SIG-M5 (cell line): ENCODE measurements around the gene OLIG1.

Experiments
- DNase-seq: peaks from one replicate; lab custom pipeline; 2025; lab: John Stamatoyannopoulos, UW

Gene OLIG1, protein sequence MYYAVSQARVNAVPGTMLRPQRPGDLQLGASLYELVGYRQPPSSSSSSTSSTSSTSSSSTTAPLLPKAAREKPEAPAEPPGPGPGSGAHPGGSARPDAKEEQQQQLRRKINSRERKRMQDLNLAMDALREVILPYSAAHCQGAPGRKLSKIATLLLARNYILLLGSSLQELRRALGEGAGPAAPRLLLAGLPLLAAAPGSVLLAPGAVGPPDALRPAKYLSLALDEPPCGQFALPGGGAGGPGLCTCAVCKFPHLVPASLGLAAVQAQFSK

GRCh38 chr21:33069994-33070743, at the start of gene OLIG1:
Gene OLIG1 (plus strand): TSS chr21:33070141. CDS start chr21:33070247, 106 bp downstream.
- DNase-seq = no peak

- DNase-seq = no peak
Measured at GRCh38 chr21:33020558-33021100, 49.3 kb upstream of the OLIG1 start.

- DNase-seq = no peak
Measured at GRCh38 chr21:33021150-33021549, 48.8 kb upstream of the OLIG1 start.

DNA sequence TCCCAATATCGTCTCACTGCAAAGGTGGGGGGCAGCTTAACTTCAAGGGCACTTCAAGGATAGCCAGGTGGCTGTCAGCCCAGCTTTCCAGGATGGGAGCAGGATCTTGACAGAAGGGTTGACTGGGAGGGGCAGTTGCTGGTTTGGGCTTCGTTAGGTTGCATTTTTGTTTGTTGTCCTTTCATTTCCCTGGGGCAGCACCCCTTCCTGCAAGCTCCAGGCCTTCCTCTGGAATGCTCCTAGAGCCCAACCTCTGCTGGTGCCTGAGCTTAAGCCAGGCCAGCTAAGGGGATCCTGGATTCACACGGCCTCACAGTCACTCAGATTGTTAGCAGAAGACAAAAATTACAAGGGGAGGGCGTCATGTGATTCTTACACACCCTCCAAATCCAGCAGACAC, 48.3 kb upstream of the OLIG1 start:
- DNase-seq = no peak

DNA sequence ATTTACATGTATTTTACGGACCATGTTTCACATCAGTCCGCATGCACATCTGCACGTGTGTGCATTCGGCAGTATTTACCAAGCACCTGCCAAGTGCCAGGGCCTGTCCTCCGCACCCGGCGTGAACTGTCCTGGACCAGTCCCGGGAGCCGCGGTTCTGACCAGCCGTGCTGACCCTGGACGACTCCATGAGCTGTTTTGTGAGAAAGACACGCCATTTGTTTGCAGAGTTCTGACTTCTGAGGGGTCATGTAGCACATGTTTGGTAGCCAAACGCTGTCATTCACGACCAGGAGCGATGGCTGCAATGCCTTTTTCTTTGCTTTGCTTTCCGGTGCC, 47.5 kb upstream of the OLIG1 start:
- no peak for DNase-seq

- no peak for DNase-seq
Measured at GRCh38 chr21:33022828-33023573, 46.9 kb upstream of the OLIG1 start.

DNA sequence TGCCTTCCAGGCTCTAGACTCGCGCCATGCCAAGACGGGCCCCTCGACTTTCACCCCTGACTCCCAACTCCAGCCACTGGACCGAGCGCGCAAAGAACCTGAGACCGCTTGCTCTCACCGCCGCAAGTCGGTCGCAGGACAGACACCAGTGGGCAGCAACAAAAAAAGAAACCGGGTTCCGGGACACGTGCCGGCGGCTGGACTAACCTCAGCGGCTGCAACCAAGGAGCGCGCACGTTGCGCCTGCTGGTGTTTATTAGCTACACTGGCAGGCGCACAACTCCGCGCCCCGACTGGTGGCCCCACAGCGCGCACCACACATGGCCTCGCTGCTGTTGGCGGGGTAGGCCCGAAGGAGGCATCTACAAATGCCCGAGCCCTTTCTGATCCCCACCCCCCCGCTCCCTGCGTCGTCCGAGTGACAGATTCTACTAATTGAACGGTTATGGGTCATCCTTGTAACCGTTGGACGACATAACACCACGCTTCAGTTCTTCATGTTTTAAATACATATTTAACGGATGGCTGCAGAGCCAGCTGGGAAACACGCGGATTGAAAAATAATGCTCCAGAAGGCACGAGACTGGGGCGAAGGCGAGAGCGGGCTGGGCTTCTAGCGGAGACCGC, 46.3 kb upstream of the OLIG1 start:
- DNase-seq = no peak

DNA sequence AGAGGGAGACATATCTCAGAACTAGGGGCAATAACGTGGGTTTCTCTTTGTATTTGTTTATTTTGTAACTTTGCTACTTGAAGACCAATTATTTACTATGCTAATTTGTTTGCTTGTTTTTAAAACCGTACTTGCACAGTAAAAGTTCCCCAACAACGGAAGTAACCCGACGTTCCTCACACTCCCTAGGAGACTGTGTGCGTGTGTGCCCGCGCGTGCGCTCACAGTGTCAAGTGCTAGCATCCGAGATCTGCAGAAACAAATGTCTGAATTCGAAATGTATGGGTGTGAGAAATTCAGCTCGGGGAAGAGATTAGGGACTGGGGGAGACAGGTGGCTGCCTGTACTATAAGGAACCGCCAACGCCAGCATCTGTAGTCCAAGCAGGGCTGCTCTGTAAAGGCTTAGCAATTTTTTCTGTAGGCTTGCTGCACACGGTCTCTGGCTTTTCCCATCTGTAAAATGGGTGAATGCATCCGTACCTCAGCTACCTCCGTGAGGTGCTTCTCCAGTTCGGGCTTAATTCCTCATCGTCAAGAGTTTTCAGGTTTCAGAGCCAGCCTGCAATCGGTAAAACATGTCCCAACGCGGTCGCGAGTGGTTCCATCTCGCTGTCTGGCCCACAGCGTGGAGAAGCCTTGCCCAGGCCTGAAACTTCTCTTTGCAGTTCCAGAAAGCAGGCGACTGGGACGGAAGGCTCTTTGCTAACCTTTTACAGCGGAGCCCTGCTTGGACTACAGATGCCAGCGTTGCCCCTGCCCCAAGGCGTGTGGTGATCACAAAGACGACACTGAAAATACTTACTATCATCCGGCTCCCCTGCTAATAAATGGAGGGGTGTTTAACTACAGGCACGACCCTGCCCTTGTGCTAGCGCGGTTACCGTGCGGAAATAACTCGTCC, 45.5 kb upstream of the OLIG1 start:
- DNase-seq = no peak

DNA sequence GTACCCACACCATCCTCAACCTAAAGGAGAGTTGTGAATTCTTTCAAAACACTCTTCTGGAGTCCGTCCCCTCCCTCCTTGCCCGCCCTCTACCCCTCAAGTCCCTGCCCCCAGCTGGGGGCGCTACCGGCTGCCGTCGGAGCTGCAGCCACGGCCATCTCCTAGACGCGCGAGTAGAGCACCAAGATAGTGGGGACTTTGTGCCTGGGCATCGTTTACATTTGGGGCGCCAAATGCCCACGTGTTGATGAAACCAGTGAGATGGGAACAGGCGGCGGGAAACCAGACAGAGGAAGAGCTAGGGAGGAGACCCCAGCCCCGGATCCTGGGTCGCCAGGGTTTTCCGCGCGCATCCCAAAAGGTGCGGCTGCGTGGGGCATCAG, 44.8 kb upstream of the OLIG1 start:
- no peak for DNase-seq

GRCh38 chr21:33025489-33026442, 44.2 kb upstream of the OLIG1 start, which contains the start of gene OLIG2:
Gene OLIG2 (plus strand): TSS chr21:33025935. CDS start chr21:33026863, 928 bp downstream.
- DNase-seq = no peak

- no peak for DNase-seq
Measured at GRCh38 chr21:33026443-33026858, 43.5 kb upstream of the OLIG1 start.

- DNase-seq = no peak
Measured at GRCh38 chr21:33026878-33027400, 43.0 kb upstream of the OLIG1 start.

DNA sequence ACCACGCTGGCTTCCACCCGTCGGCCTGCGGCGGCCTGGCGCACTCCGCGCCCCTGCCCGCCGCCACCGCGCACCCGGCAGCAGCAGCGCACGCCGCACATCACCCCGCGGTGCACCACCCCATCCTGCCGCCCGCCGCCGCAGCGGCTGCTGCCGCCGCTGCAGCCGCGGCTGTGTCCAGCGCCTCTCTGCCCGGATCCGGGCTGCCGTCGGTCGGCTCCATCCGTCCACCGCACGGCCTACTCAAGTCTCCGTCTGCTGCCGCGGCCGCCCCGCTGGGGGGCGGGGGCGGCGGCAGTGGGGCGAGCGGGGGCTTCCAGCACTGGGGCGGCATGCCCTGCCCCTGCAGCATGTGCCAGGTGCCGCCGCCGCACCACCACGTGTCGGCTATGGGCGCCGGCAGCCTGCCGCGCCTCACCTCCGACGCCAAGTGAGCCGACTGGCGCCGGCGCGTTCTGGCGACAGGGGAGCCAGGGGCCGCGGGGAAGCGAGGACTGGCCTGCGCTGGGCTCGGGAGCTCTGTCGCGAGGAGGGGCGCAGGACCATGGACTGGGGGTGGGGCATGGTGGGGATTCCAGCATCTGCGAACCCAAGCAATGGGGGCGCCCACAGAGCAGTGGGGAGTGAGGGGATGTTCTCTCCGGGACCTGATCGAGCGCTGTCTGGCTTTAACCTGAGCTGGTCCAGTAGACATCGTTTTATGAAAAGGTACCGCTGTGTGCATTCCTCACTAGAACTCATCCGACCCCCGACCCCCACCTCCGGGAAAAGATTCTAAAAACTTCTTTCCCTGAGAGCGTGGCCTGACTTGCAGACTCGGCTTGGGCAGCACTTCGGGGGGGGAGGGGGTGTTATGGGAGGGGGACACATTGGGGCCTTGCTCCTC, 42.3 kb upstream of the OLIG1 start:
- DNase-seq = no peak

GRCh38 chr21:33028287-33028670, 41.7 kb upstream of the OLIG1 start:
- DNase-seq = no peak

GRCh38 chr21:33028773-33029384, 41.1 kb upstream of the OLIG1 start:
- no peak for DNase-seq

DNA sequence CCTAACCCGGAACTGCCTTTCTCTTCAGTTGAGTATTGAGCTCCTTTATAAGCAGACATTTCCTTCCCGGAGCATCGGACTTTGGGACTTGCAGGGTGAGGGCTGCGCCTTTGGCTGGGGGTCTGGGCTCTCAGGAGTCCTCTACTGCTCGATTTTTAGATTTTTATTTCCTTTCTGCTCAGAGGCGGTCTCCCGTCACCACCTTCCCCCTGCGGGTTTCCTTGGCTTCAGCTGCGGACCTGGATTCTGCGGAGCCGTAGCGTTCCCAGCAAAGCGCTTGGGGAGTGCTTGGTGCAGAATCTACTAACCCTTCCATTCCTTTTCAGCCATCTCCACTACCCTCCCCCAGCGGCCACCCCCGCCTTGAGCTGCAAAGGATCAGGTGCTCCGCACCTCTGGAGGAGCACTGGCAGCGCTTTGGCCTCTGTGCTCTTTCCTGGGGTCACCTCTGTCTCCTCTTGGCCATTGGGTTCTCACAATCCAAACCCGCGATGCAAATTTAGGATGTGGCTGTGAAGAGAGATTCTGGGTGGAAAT, 40.5 kb upstream of the OLIG1 start:
- no peak for DNase-seq

- no peak for DNase-seq
Measured at GRCh38 chr21:33029975-33030461, 39.9 kb upstream of the OLIG1 start.

- DNase-seq = no peak
Measured at GRCh38 chr21:33030633-33031032, 39.3 kb upstream of the OLIG1 start.
